Measurements from ENCODE around the gene GPLD1.

DNA sequence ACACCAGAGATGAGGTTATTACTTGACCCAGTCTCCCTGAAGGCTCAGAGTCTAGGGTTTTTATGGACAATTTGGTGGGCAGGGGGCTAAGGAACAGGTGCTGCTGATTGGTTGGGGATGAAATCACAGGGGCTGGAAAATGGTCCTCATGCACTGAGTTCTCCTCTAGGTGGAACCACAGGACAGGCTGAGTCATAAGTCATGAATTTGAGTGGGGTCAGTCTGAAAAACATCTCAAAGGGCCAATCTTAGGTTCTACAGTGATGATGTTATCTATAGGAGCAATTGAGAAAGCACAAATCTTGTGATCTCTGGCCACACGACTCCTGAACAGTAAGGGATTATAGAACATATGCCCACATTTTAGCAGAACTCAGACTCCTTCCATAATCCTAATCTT lies 92.6 kb downstream of the GPLD1 start:
- TF ChIP-seq CTCF (IDR thresholded peaks at IDR 0.05; ENCODE audit: insufficient read depth, low read length, poor library complexity, severe bottlenecking) = no peak
- TF ChIP-seq EZH2phosphoT487 (conservative IDR thresholded peaks at IDR 0.05; ENCODE audit: low read length) = no peak

Measured in SU-DHL-6 (cell line).